Neural progenitor cell (in vitro differentiated cells): ENCODE results near the gene CFAP52.

ENCODE experiments used
- EZH2 ChIP-seq: fragments of 200-600 bp; sonication (generic); IDR thresholded peaks from 2 replicates; pipeline ENCODE4 v1.6.1; 2017; ENCODE audit warnings: antibody characterized with exemption, mild to moderate bottlenecking, moderate library complexity
- TF ChIP-seq, protein P1 (sequence below): fragments of 200-600 bp; sonication (generic); IDR thresholded peaks from 2 replicates; pipeline ENCODE4 v1.5.1; 2017; ENCODE audit warnings: antibody characterized with exemption, mild to moderate bottlenecking

DNA sequence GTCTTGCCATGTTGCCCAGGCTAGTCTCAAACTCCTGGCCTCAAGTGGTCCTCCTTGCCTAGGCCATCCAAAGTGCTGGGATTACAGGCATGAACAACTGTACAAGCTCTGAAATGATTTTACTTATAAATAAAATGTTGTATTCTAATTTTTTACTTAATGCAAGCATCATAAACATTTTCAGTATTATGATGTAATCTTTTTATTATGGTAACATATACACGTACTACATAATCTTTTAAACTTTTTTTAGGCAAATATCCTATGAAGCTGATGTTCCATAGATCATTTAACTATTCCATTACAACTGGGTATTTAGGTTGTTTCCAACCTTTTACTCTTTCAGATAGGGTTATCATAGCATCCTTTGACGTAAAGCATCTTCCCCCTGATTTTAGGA is 35.1 kb downstream of the CFAP52 start:
- TF ChIP-seq, protein P1, sequence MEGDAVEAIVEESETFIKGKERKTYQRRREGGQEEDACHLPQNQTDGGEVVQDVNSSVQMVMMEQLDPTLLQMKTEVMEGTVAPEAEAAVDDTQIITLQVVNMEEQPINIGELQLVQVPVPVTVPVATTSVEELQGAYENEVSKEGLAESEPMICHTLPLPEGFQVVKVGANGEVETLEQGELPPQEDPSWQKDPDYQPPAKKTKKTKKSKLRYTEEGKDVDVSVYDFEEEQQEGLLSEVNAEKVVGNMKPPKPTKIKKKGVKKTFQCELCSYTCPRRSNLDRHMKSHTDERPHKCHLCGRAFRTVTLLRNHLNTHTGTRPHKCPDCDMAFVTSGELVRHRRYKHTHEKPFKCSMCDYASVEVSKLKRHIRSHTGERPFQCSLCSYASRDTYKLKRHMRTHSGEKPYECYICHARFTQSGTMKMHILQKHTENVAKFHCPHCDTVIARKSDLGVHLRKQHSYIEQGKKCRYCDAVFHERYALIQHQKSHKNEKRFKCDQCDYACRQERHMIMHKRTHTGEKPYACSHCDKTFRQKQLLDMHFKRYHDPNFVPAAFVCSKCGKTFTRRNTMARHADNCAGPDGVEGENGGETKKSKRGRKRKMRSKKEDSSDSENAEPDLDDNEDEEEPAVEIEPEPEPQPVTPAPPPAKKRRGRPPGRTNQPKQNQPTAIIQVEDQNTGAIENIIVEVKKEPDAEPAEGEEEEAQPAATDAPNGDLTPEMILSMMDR: no peak
- TF ChIP-seq EZH2: no peak
